Measurements from ENCODE around the gene CXCL5. TPM values are rescaled to one million over a fixed set of nuclear protein-coding genes. Genes with fewer than 3 reads are reported as not detected.

CXCL5 gene
- 10 to 100 TPM; 48.5 to 52.8 TPM for total RNA-seq
- polyA plus RNA-seq = 10 to 100 TPM in 1 of 2 donors, 1 to 10 TPM in 1; 1.6 to 32.0 TPM
- long read RNA-seq, donor 1, partial matches to known transcripts = 0 of 1 reads
- long read RNA-seq, donor 1, other reads (novel, unspliced or antisense) = 0 of 1 reads
- long read RNA-seq, donor 2, partial matches to known transcripts = 0 of 3 reads
- long read RNA-seq, donor 2, other reads (novel, unspliced or antisense) = 0 of 3 reads
- long read RNA-seq, donor 3 = 0 reads
- long read RNA-seq, donor 4 = 0 reads
- long read RNA-seq, donor 5 = 0 reads

DNA sequence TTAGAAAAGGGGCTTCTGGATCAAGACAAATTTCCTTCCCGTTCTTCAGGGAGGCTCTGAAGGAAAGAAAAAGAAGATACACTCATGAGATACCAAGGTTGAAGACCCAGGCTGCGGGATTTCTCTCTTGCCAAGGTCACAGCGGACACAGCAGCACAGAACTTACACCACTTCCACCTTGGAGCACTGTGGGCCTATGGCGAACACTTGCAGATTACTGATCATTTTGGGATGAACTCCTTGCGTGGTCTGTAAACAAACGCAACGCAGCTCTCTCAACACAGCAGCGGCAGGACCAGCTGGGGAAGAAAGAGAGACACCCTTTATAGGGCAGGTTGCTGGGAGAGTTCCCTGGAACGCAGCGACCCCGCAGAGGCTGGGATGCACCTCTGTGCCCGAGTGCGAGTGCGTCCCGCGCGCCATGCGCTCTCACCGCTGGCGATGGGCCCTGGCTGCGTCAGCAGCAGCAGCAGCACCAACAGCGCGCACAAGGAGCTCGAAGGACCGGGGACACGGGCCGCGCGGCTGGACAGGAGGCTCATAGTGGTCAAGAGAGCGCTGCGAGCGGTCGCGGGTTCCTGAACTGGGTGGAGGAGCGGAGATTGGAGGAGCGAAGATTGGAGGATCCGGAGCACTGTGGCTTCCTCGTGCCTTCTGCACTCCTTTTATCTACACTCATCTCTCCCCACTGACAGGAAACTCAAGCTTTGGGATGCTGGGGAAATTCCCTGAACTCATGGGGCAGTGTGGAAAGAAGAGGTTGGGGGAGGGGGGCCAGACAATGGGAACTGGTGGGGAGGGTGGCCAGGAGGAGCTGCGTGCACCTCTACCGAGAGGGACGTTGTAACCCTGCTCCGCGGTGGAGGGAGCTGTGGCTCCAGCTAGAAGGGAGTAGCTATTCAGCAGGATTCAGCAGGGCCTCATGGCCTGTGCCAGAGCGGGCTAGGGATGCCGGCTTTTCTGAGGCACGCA, at the start of gene CXCL5:
Gene CXCL5 (minus strand): TSS at position 638 of the 972 bp plus-strand sequence. CDS start 96 bp downstream, at position 542.
- Histone ChIP-seq H3K27me3 (ENCODE audit: control insufficient read depth in 3 of 3, insufficient read depth in 3 of 3, low read length in 2 of 3) (peaks cover 0 to 17% (median 8%) of the 10 kb centered on the region in 3 donors), H3K9ac (ENCODE audit: insufficient read depth in 1 of 2, low read length in 2 of 2) (no peak within 1 kb of the TSS), H3K27ac (ENCODE audit: low read depth in 1 of 2, low read length in 1 of 2) (no peak within 1 kb of the TSS), H3K36me3 (ENCODE audit: control insufficient read depth in 4 of 4, insufficient read depth in 4 of 4, low read length in 4 of 4) (no peaks in the 10 kb centered on the region), H3K4me1 (ENCODE audit: control insufficient read depth in 5 of 5, insufficient read depth in 5 of 5, low read length in 5 of 5) (peaks cover 0 to 7% (median 4%) of the 10 kb centered on the region in 5 donors), H3K9me3 (ENCODE audit: control insufficient read depth in 4 of 4, insufficient read depth in 3 of 4, low read length in 3 of 4) (no peaks in the 10 kb centered on the region), H3K4me3 (peak within 1 kb of the TSS; percentile 13)
- TF ChIP-seq, protein P1, sequence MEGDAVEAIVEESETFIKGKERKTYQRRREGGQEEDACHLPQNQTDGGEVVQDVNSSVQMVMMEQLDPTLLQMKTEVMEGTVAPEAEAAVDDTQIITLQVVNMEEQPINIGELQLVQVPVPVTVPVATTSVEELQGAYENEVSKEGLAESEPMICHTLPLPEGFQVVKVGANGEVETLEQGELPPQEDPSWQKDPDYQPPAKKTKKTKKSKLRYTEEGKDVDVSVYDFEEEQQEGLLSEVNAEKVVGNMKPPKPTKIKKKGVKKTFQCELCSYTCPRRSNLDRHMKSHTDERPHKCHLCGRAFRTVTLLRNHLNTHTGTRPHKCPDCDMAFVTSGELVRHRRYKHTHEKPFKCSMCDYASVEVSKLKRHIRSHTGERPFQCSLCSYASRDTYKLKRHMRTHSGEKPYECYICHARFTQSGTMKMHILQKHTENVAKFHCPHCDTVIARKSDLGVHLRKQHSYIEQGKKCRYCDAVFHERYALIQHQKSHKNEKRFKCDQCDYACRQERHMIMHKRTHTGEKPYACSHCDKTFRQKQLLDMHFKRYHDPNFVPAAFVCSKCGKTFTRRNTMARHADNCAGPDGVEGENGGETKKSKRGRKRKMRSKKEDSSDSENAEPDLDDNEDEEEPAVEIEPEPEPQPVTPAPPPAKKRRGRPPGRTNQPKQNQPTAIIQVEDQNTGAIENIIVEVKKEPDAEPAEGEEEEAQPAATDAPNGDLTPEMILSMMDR (IDR thresholded peaks at IDR 0.05; ENCODE audit: control extremely low read depth, extremely low read depth) = no peak
- ATAC-seq (ENCODE audit: insufficient read depth, low FRiP score) (peak; percentile 66), DNase-seq (peak; percentile 14 to 41 (median 23))
- WGBS, 2 donors = 15 to 16% methylated on average over 46 of the region's 46 CpGs

DNA sequence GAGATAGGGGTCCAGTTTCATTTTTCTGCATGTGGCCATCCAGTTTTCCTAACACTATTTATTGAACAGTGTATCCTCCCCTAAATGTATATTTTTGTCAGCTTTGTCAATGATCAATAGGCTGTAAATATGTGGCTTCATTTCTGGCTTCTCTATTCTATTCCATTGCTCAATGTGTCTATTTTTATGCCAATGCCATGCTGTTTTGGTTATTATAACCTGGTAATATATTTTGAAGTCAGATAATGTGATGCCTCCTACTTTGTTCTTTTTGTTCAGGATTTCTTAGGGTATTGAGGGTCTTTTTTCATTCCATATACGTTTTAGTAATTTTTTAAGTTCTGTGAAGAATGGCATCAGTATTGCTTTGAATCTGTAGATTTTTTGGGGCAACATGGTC, 48.7 kb upstream of the CXCL5 start:
- ATAC-seq (ENCODE audit: insufficient read depth, low FRiP score) (no peak), DNase-seq (no peak)
- Histone ChIP-seq H3K36me3 (ENCODE audit: control insufficient read depth in 4 of 4, insufficient read depth in 4 of 4, low read length in 4 of 4) (no peaks in the 10 kb centered on the region), H3K4me3 (no peak overlapping the region), H3K4me1 (ENCODE audit: control insufficient read depth in 5 of 5, insufficient read depth in 5 of 5, low read length in 5 of 5) (no peaks in the 10 kb centered on the region), H3K27ac (ENCODE audit: low read depth in 1 of 2, low read length in 1 of 2) (no peak overlapping the region), H3K9me3 (ENCODE audit: control insufficient read depth in 4 of 4, insufficient read depth in 3 of 4, low read length in 3 of 4) (peaks cover 0 to 4% (median 0%) of the 10 kb centered on the region in 4 donors), H3K9ac (ENCODE audit: insufficient read depth in 1 of 2, low read length in 2 of 2) (no peak overlapping the region), H3K27me3 (ENCODE audit: control insufficient read depth in 3 of 3, insufficient read depth in 3 of 3, low read length in 2 of 3) (no peaks in the 10 kb centered on the region)
- TF ChIP-seq, protein P1 (IDR thresholded peaks at IDR 0.05; ENCODE audit: control extremely low read depth, extremely low read depth) = no peak
- 76 to 85% methylated on average over 1 of the region's 1 CpG for WGBS, 2 donors

DNA sequence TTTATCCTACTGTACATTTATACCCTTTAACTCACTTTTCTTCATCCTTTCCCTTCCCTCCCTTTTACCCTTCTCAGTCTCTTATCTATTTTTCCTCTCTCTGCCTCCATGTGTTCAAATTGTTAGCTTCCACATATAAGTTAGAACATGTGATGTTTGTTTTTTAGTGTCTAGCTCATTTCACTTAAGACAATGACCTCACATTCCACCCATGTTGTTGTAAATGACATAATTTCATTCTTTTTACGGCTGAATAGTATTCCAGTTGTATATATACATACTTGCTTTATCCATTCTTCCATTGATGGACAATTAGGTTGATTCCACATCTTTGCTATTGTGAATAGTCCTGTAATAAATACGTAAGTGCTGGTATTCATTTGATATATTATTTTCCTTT, 47.3 kb upstream of the CXCL5 start:
- Histone ChIP-seq H3K9me3 (ENCODE audit: control insufficient read depth in 4 of 4, insufficient read depth in 3 of 4, low read length in 3 of 4) (peaks cover 0 to 4% (median 0%) of the 10 kb centered on the region in 4 donors), H3K4me1 (ENCODE audit: control insufficient read depth in 5 of 5, insufficient read depth in 5 of 5, low read length in 5 of 5) (no peaks in the 10 kb centered on the region), H3K27ac (ENCODE audit: low read depth in 1 of 2, low read length in 1 of 2) (no peak overlapping the region), H3K36me3 (ENCODE audit: control insufficient read depth in 4 of 4, insufficient read depth in 4 of 4, low read length in 4 of 4) (no peaks in the 10 kb centered on the region), H3K4me3 (no peak overlapping the region), H3K27me3 (ENCODE audit: control insufficient read depth in 3 of 3, insufficient read depth in 3 of 3, low read length in 2 of 3) (no peaks in the 10 kb centered on the region), H3K9ac (ENCODE audit: insufficient read depth in 1 of 2, low read length in 2 of 2) (no peak overlapping the region)
- 92 to 96% methylated on average over 2 of the region's 2 CpGs for WGBS, 2 donors
- TF ChIP-seq, protein P1 (IDR thresholded peaks at IDR 0.05; ENCODE audit: control extremely low read depth, extremely low read depth) = no peak
- no peak for ATAC-seq (ENCODE audit: insufficient read depth, low FRiP score)
- no peak for DNase-seq

Measured in lung (tissue), 16 donors.